BJ (cell line): Measurements from ENCODE around the gene S100A5. TPM values are rescaled to one million over a fixed set of nuclear protein-coding genes. Genes with fewer than 3 reads are reported as not detected.
A peak's percentile ranks its signal among the peaks of the same experiment; 100 is the strongest.

Source experiments
- CTCF ChIA-PET: fragments of 350-600 bp; formaldehyde crosslinking; extraction: SDS; loops from one replicate; lab custom pipeline; 2021; ENCODE audit warnings: antibody characterized with exemption, inconsistent platforms; lab: Yijun Ruan, JAX
- POLR2A ChIA-PET: fragments of 300-600 bp; sonication (Branson Sonifier 250); formaldehyde crosslinking; extraction: SDS; loops from one replicate; lab custom pipeline; 2021; ENCODE audit warnings: antibody characterized with exemption; lab: Charles Lee
- DNase-seq: peaks from one replicate; pipeline ENCODE4 v3.0.0-alpha.2; 2011; ENCODE audit warnings: low read depth
- H3K27me3 ChIP-seq: 2 replicates; pipeline ENCODE4 v1.6.0; 2011; ENCODE audit warnings: low read length; ENCODE audit not compliant: control insufficient read depth, insufficient read depth
- H3K36me3 ChIP-seq: 2 replicates; pipeline ENCODE4 v1.5.1; 2011; ENCODE audit warnings: low read length; ENCODE audit not compliant: control insufficient read depth, insufficient read depth
- H3K4me3 ChIP-seq: 2 replicates; pipeline ENCODE4 v1.5.1; 2011; ENCODE audit warnings: low read depth, mild to moderate bottlenecking, control low read depth, low read length
- CTCF ChIP-seq: IDR thresholded peaks from 2 replicates; pipeline ENCODE4 v1.5.1; 2011; ENCODE audit warnings: low read depth, mild to moderate bottlenecking, control low read depth, inconsistent platforms, low read length, moderate library complexity; ENCODE audit not compliant: insufficient read depth
- polyA plus RNA-seq: library from polyadenylated mRNA; depleted of rRNA; stranded (reverse); fragments of >200 nt; gene quantifications from 2 replicates; pipeline ENCODE4 v1.2.3, GENCODE V29; 2011

Gene S100A5
- polyA plus RNA-seq, 1 experiment = 0.28 TPM

DNA sequence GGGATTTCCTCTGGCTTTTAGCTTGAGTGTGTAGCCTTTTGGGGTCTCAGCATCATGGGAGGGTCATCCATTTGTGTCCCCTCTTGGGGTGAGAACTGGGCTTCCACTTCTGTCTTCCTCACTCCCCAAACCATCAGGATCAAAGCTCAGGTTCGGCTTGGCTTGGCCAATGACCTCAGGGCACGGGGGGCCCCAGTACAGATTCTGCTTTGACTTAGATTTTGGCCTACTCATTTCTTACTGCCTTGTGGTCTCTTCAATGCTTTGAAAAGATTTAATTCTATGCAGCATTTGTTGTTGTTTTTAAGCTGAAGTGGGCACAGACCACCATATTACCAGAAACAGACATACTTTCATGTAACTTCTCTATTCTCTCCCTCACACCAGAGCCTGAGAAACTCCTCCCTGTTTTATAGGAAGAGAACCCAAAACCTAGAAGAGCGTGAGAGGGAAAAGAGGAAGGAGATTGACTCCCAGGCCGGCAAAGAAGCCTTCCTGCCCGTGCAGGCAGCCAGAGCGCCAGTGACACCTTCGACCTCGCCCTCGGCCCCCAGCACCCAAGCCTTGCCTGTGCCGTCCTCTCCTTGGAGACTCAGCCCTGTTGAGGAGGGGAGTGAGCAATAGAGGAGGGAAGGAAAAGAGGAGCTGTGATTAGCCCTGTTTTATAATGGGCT lies 10.2 kb upstream of the S100A5 start:
- CTCF ChIA-PET = interaction anchor here (0.6 to 5.2 kb wide), 9 partner anchors 13 to 110 kb away, joined by 3 to 39 read pairs (median 6); partner anchors contain the start of gene S100A6
- POLR2A ChIA-PET = no interaction called here
- DNase-seq = no peak
- Histone ChIP-seq H3K4me3 (no peak overlapping the region), H3K36me3 (no peaks in the 10 kb centered on the region), H3K27me3 (no peaks in the 10 kb centered on the region)
- TF ChIP-seq CTCF = no peak

DNA sequence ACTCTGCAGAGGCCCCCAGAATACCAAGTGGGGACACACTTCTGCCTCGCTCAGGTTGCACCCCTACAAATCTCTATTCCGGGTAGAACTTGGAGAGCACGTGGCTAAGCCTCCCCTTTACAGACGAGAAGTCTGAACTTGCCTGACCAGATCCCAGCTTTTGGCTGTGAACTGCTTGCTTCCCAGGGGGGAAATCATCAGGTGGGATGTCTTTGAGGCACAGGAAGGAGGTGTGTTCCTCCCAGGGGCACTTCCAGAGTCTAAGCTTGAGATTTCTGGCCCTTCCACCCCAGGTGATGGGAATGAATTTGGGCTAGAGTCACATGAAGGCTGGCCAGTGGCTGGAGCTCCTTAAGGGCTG lies 9.6 kb upstream of the S100A5 start:
- H3K4me3 ChIP-seq = no peak overlapping the region
- POLR2A ChIA-PET = no interaction called here
- TF ChIP-seq CTCF = no peak
- H3K27me3 ChIP-seq = no peaks in the 10 kb centered on the region
- CTCF ChIA-PET = interaction anchor here (0.6 to 5.2 kb wide), 9 partner anchors 11 to 110 kb away, joined by 3 to 39 read pairs (median 3); partner anchors contain the start of gene S100A6
- DNase-seq = no peak
- no peaks in the 10 kb centered on the region for H3K36me3 ChIP-seq

GRCh38 chr1:153549741-153550397 lies 9.1 kb upstream of the S100A5 start:
- no peaks in the 10 kb centered on the region for H3K36me3 ChIP-seq
- no peak for DNase-seq
- ChIA-PET POLR2A (interaction anchor here (1.0 kb wide), 1 partner anchor 17 kb away, joined by 3 read pairs; no protein-coding TSS in a partner anchor), CTCF (interaction anchor here (0.6 to 5.2 kb wide), 8 partner anchors 12 to 111 kb away, joined by 3 to 39 read pairs (median 3); partner anchors contain the start of gene S100A6)
- no peak overlapping the region for H3K4me3 ChIP-seq
- no peaks in the 10 kb centered on the region for H3K27me3 ChIP-seq
- no peak for TF ChIP-seq CTCF

DNA sequence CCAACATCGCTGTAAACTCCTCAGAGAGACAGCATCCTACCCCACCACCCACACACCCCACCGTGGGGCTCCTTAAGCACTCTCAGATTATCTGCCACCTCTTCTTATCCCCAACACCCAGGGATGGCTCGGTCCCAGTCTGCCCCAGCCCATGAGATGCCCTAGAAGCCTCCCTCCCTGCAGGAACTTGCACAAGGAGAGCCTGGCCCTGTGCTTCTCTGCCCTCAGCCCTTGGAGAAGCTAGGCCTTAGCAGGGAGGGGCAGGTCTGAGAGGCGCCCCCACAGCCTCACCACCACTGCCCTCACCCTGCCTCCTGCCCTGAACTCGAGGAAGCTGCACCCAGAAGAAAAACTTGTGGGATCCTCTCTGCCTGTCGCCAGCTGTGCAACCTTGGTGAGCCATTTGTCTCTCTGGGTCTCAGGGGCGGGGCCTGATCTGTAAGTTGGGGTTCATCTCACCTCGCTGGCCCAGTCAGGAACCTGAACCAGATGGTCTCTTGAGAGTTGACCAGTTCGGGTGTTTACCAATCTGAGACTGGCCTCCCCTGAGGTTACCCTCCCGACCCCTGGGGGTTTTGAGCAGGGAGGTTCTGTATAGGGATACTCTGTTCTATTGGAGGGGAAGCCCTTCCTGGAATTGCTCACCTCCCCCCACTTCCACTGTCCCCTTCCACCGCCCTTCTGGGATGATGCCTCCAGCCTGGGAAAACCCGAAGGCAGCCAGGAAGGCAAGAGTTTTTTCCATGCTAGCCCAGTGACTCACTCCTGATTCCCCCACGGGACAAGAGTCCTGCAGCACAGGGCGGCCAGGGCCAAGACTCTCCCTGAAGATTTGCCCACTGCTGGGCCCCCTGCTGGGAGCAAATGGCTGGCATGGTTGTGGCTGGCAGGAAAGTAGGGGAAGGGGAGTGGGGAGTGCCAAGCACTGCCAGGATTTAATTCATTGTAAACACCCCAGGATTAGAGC lies 8.3 kb upstream of the S100A5 start, which contains the start of gene S100A3:
S100A3 (minus strand) TSS at position 537 of the 967 bp plus-strand sequence. CDS start 773 bp downstream, outside the sequence.
- ChIA-PET CTCF (interaction anchor here (0.8 to 5.2 kb wide), 4 partner anchors 13 to 23 kb away, joined by 3 to 39 read pairs (median 8); partner anchors contain the start of gene S100A6), POLR2A (interaction anchor here (1.0 kb wide), 1 partner anchor 16 kb away, joined by 3 read pairs; no protein-coding TSS in a partner anchor)
- DNase-seq = peak; percentile 70
- Histone ChIP-seq H3K27me3 (no peaks in the 10 kb centered on the region), H3K4me3 (no peak within 1 kb of the TSS), H3K36me3 (no peaks in the 10 kb centered on the region)
- peak; percentile 26 for TF ChIP-seq CTCF
